Lung (tissue), 12 donors: ENCODE data around the gene ID1. TPM values are rescaled to one million over a fixed set of nuclear protein-coding genes. Genes with fewer than 3 reads are reported as not detected.

Source experiments
- ATAC-seq: fragments of 200-7000 bp; cut with Tn5 transposase; one replicate; pipeline ENCODE4 v1.9.1; 2020; ENCODE audit warnings: moderate number of reproducible peaks; ENCODE audit not compliant: insufficient read depth, low FRiP score
- DNase-seq, 3 donors: peaks; one replicate each; pipeline ENCODE4 v3.0.0-alpha.2; 2013 to 2017
- H3K27ac ChIP-seq, 2 donors: one replicate each; pipeline ENCODE4 v1.5.1; 2013; ENCODE audit warnings: mild to moderate bottlenecking in 2 of 2, moderate library complexity in 2 of 2, control low read depth in 1 of 2, inconsistent platforms in 1 of 2, low read depth in 1 of 2, low read length in 1 of 2
- H3K27me3 ChIP-seq, 3 donors: one replicate each; pipeline ENCODE4 v1.5.1; 2013; ENCODE audit warnings: low read length in 2 of 3; ENCODE audit not compliant: control insufficient read depth in 3 of 3, insufficient read depth in 3 of 3
- H3K36me3 ChIP-seq, 4 donors: one replicate each; pipeline ENCODE4 v1.5.1; 2013; ENCODE audit warnings: low read length in 4 of 4, mild to moderate bottlenecking in 1 of 4, moderate library complexity in 1 of 4; ENCODE audit not compliant: control insufficient read depth in 4 of 4, insufficient read depth in 4 of 4
- H3K4me1 ChIP-seq, 5 donors: one replicate each; pipeline ENCODE4 v1.5.1; 2013; ENCODE audit warnings: low read length in 5 of 5, mild to moderate bottlenecking in 2 of 5, moderate library complexity in 1 of 5; ENCODE audit not compliant: control insufficient read depth in 5 of 5, insufficient read depth in 5 of 5
- H3K4me3 ChIP-seq: one replicate; pipeline ENCODE4 v1.5.1; 2013; ENCODE audit warnings: mild to moderate bottlenecking, control low read depth, moderate library complexity
- H3K9ac ChIP-seq, 2 donors: one replicate each; pipeline ENCODE4 v1.5.1; 2013; ENCODE audit warnings: low read length in 2 of 2, control low read depth in 1 of 2; ENCODE audit not compliant: insufficient read depth in 1 of 2
- H3K9me3 ChIP-seq, 4 donors: one replicate each; pipeline ENCODE4 v1.5.1; 2013; ENCODE audit warnings: low read length in 3 of 4, mild to moderate bottlenecking in 1 of 4, moderate library complexity in 1 of 4; ENCODE audit not compliant: control insufficient read depth in 4 of 4, insufficient read depth in 3 of 4
- CTCF ChIP-seq: IDR thresholded peaks from 2 replicates; pipeline ENCODE4 v1.5.1; 2012; ENCODE audit warnings: mild to moderate bottlenecking; ENCODE audit errors: control extremely low read depth, extremely low read depth
- WGBS, 2 donors: extraction: QIAGEN DNeasy Blood & Tissue Kit; methylation state at CpG; one replicate each; pipeline ENCODE4 v1.1.7; 2013; 5-methylcytosine and 5-hydroxymethylcytosine counted together
- polyA plus RNA-seq, 2 donors: library from polyadenylated mRNA; stranded (reverse); fragments of 200-250 nt; gene quantifications; one replicate each; pipeline ENCODE4 v1.2.1, GENCODE V29; 2013
- total RNA-seq, 2 donors: library from RNA; depleted of rRNA in 1 of 2; stranded (reverse); fragments of >200 nt in 1 of 2; gene quantifications; one replicate each; pipeline ENCODE4 v1.2.1, GENCODE V29; 2014 to 2021
- donor health status: control.
- donor health status: control.
- donor health status: Bipolar disorder and iron deficiency.
- donor health status: healthy.
- donor health status: DM: yes; HTN: yes; CAD: no.

Gene ID1
- total and polyA plus RNA-seq, 4 donors = 251 to 824 (median 344) TPM

DNA sequence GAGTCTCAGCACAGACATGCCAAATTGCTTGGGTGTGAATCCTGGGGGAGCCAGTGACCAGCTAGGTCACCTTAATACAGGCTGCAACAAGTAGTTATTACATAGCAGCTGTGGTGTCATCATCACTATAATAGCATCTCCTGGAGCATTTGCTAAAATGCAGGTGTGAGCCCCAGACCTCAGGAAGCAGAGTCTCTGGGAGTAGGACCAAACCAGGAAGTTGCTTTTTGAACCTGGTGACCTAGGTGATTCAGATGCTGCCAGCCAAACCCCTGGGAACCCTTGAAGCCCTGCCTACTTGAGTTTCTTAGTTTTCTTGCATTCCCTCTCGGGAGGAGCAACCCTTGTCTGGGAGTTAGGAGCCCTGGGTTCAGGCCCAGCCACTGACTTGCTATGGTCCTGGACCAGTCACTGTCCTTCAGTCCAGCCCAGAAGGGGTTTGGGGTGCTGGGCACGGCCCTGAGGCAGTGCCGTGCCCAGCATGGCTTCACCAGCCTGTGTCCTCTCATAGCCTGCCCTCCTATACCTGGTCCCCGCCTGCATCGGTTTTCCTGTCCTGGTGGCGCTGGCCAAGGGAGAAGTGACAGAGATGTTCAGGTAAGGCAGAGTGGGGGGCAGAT is 39.3 kb upstream of the ID1 start:
- WGBS, 2 donors = 93 to 94% methylated on average over 6 of the region's 6 CpGs
- H3K4me3 ChIP-seq = no peak overlapping the region
- H3K27me3 ChIP-seq = no peaks in the 10 kb centered on the region
- H3K4me1 ChIP-seq = peaks cover 0 to 19% (median 2%) of the 10 kb centered on the region in 5 donors
- H3K9ac ChIP-seq = no peak overlapping the region
- H3K9me3 ChIP-seq = no peaks in the 10 kb centered on the region
- no peak for TF ChIP-seq CTCF
- no peak overlapping the region for H3K27ac ChIP-seq
- peaks cover 11 to 48% (median 34%) of the 10 kb centered on the region in 4 donors for H3K36me3 ChIP-seq
- no peak for DNase-seq
- no peak for ATAC-seq

DNA sequence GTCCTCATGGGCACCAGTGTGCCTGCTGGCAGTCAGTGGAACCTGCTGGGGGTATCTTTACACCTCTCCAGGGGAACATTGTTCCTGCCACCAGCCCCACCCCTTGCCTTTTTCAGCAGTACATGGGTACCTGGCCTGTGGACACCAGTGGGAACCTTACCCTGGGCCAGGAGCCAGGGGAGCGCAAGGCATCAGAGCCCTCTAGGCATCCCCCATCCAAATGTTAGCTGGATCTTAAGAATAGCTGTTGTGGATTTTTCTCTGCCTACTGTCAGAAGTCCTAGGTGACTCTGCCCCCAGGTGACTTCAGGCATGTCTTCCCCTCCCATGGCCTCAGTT is 38.8 kb upstream of the ID1 start:
- Histone ChIP-seq H3K36me3 (peaks cover 11 to 52% (median 32%) of the 10 kb centered on the region in 4 donors), H3K4me1 (peaks cover 0 to 19% (median 2%) of the 10 kb centered on the region in 5 donors), H3K9ac (no peak overlapping the region), H3K27ac (no peak overlapping the region), H3K27me3 (no peaks in the 10 kb centered on the region), H3K9me3 (no peaks in the 10 kb centered on the region), H3K4me3 (no peak overlapping the region)
- no peak for ATAC-seq
- TF ChIP-seq CTCF = no peak
- WGBS, 2 donors = 97 to 100% methylated on average over 1 of the region's 1 CpG
- no peak for DNase-seq

GRCh38 chr20:31566658-31567379 is 38.3 kb upstream of the ID1 start:
- Histone ChIP-seq H3K4me1 (peaks cover 0 to 19% (median 2%) of the 10 kb centered on the region in 5 donors), H3K4me3 (no peak overlapping the region), H3K9me3 (no peaks in the 10 kb centered on the region), H3K9ac (no peak overlapping the region), H3K27ac (no peak overlapping the region), H3K36me3 (peaks cover 7 to 47% (median 28%) of the 10 kb centered on the region in 4 donors), H3K27me3 (no peaks in the 10 kb centered on the region)
- no peak for TF ChIP-seq CTCF
- WGBS, 2 donors = 78 to 84% methylated on average over 13 to 14 of the region's 14 CpGs
- DNase-seq (no peak), ATAC-seq (no peak)

GRCh38 chr20:31567380-31567720 is 37.7 kb upstream of the ID1 start:
- H3K4me3 ChIP-seq = no peak overlapping the region
- no peaks in the 10 kb centered on the region for H3K27me3 ChIP-seq
- H3K27ac ChIP-seq = no peak overlapping the region
- H3K4me1 ChIP-seq = peaks cover 0 to 23% (median 4%) of the 10 kb centered on the region in 5 donors
- no peak for DNase-seq
- H3K9me3 ChIP-seq = no peaks in the 10 kb centered on the region
- no peak for ATAC-seq
- no peak for TF ChIP-seq CTCF
- H3K36me3 ChIP-seq = peaks cover 1 to 42% (median 23%) of the 10 kb centered on the region in 4 donors
- no peak overlapping the region for H3K9ac ChIP-seq
